IPS-18a (cell line): ENCODE results near the gene ZNF335.

ENCODE experiments used
- H3K27ac ChIP-seq: one replicate; pipeline ENCODE4 v1.5.1; 2013; ENCODE audit warnings: low read length
- H3K27me3 ChIP-seq: one replicate; pipeline ENCODE4 v1.6.1; 2013; ENCODE audit warnings: mild to moderate bottlenecking, low read length; ENCODE audit not compliant: control insufficient read depth, insufficient read depth
- H3K36me3 ChIP-seq: one replicate; pipeline ENCODE4 v1.6.1; 2013; ENCODE audit warnings: low read depth, low read length; ENCODE audit not compliant: control insufficient read depth
- H3K4me1 ChIP-seq: one replicate; pipeline ENCODE4 v1.6.1; 2013; ENCODE audit warnings: low read depth, low read length; ENCODE audit not compliant: control insufficient read depth
- H3K4me3 ChIP-seq: one replicate; pipeline ENCODE4 v1.5.1; 2013; ENCODE audit warnings: low read length
- H3K9ac ChIP-seq: one replicate; pipeline ENCODE4 v1.6.1; 2013; ENCODE audit warnings: mild to moderate bottlenecking, low read length, moderate library complexity
- H3K9me3 ChIP-seq: one replicate; pipeline ENCODE4 v1.6.1; 2013; ENCODE audit warnings: low read depth, low read length; ENCODE audit not compliant: control insufficient read depth

Gene ZNF335

DNA sequence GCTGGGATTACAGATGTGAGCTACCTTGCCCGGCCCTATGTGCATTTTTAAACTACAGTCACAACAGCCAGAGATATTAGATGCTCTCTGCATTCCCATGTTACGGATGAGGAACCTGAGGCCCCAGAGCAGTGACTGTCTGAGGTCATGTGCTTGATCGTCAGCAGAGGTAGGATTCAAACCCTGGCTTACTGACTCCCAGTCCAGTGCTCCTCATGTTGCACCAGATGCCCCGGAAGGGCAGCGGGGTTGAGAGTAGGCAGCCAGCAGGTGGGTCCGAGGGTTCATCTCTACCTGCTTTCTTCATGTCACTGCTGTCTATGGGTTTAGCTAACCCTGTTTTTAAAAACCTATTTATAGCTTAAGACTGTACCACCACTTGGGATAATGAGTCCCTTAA lies 9.3 kb upstream of the ZNF335 start:
- Histone ChIP-seq H3K36me3 (no peaks in the 10 kb centered on the region), H3K4me3 (no peak overlapping the region), H3K27me3 (peaks cover 4% of the 10 kb centered on the region), H3K27ac (no peak overlapping the region), H3K9me3 (no peaks in the 10 kb centered on the region), H3K9ac (no peak overlapping the region), H3K4me1 (peaks cover 6% of the 10 kb centered on the region)

- peaks cover 4% of the 10 kb centered on the region for H3K27me3 ChIP-seq
- no peaks in the 10 kb centered on the region for H3K9me3 ChIP-seq
- H3K4me3 ChIP-seq, result no peak overlapping the region
- no peak overlapping the region for H3K27ac ChIP-seq
- H3K36me3 ChIP-seq, result no peaks in the 10 kb centered on the region
- H3K4me1 ChIP-seq, result no peaks in the 10 kb centered on the region
- no peak overlapping the region for H3K9ac ChIP-seq
Observed at GRCh38 chr20:45976086-45976485, 4.1 kb upstream of the ZNF335 start.

- Histone ChIP-seq H3K36me3 (no peaks in the 10 kb centered on the region), H3K9ac (no peak overlapping the region), H3K4me3 (no peak overlapping the region), H3K27ac (no peak overlapping the region), H3K4me1 (no peaks in the 10 kb centered on the region), H3K27me3 (peaks cover 4% of the 10 kb centered on the region), H3K9me3 (no peaks in the 10 kb centered on the region)
Observed at GRCh38 chr20:45975686-45976085, 3.7 kb upstream of the ZNF335 start.

DNA sequence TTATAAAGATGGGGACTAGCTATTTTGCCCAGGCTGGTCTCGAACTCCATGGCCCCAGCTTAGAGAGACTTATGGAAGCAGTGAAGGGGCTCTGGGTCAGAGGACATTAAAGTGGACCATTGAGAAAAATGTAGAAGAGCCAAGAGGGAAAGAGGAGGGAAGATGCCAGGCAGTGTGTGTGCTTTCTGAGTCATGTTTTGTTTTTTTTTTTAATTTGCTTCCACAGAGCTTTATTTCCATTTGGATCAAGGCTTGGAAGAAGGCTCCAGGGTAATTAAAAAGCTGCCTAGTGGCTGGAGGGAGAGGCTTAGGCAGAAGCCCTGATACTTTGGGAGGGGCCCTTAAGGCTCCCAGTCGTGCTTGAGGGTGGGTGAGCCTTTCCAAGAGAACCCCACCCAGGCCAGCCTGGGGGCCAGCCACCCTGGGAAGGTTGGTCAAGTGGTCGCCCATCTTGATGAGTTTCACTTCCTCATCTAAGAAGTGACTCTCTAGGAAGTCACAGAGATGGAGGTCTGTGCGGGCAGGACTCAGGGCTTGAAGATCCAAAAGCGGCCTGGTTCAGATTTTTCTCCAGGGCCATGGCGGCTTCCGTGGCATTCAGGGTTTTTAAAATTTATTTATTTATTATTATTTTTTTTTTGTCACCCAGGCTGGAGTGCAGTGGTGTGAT lies 3.0 kb upstream of the ZNF335 start:
- H3K4me1 ChIP-seq, result no peaks in the 10 kb centered on the region
- no peak overlapping the region for H3K4me3 ChIP-seq
- no peak overlapping the region for H3K27ac ChIP-seq
- no peak overlapping the region for H3K9ac ChIP-seq
- H3K36me3 ChIP-seq, result no peaks in the 10 kb centered on the region
- H3K9me3 ChIP-seq, result no peaks in the 10 kb centered on the region
- H3K27me3 ChIP-seq, result peaks cover 4% of the 10 kb centered on the region

DNA sequence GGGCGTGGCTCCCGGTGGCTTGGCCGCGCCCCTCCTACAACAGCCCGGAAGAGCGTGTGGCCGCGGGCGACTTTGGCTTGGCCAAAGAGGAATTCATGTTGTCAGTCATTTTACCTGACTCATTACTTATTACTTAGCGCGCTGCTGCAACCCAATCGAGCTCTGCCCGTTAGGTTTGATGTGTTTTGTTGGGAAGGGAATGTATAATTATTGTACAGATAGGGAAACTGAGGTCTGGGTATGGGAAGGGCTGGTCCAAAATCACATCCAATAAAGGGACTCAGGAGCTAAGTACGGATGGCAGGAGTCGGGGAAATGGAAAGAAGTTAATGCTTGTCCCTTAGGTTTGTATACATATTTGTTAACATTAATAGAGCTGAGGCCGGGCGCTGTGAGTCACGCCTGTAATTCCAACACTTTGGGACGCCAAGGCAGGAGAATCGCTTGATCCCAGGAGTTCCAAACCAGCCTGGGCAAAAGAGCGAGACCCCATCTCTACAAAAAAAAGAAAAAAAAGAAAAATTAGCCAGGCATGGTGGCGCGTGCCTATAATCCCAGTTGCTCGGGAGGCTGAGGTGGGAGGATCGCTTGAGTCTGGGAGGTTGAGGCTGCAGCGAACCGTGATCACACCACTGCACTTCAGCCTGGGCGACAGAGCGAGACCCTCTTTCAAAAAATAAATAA lies 639 bp upstream of the ZNF335 start:
- Histone ChIP-seq H3K27ac (peak overlapping the region; percentile 100), H3K36me3 (peaks cover 5% of the 10 kb centered on the region), H3K9ac (peak overlapping the region; percentile 100), H3K4me3 (peak overlapping the region; percentile 99), H3K4me1 (no peaks in the 10 kb centered on the region), H3K9me3 (no peaks in the 10 kb centered on the region), H3K27me3 (no peaks in the 10 kb centered on the region)

DNA sequence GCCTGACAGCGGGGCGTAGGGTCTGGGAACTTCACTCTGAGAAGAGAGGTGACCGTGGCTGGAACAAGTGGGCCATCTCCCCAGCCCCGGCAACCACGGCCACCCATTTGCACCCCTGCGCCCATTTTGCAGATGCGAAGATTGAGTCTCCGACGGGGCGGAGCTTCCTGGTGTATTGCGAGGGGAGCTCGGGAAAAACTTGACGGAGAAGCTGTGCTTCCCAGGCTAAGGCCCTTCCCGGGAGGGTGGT lies 653 bp downstream of the ZNF335 start:
- Histone ChIP-seq H3K27ac (no peak overlapping the region), H3K9me3 (no peaks in the 10 kb centered on the region), H3K36me3 (peaks cover 13% of the 10 kb centered on the region), H3K4me3 (peak overlapping the region; percentile 99), H3K4me1 (no peaks in the 10 kb centered on the region), H3K9ac (peak overlapping the region; percentile 100), H3K27me3 (no peaks in the 10 kb centered on the region)

- Histone ChIP-seq H3K4me3 (peak overlapping the region; percentile 99), H3K9ac (no peak overlapping the region), H3K9me3 (no peaks in the 10 kb centered on the region), H3K27me3 (no peaks in the 10 kb centered on the region), H3K4me1 (no peaks in the 10 kb centered on the region), H3K27ac (no peak overlapping the region), H3K36me3 (peaks cover 13% of the 10 kb centered on the region)
Observed at GRCh38 chr20:45970646-45971424, 1.2 kb downstream of the ZNF335 start.

- no peaks in the 10 kb centered on the region for H3K9me3 ChIP-seq
- H3K9ac ChIP-seq, result no peak overlapping the region
- H3K4me1 ChIP-seq, result no peaks in the 10 kb centered on the region
- H3K4me3 ChIP-seq, result no peak overlapping the region
- no peak overlapping the region for H3K27ac ChIP-seq
- H3K36me3 ChIP-seq, result peaks cover 16% of the 10 kb centered on the region
- H3K27me3 ChIP-seq, result no peaks in the 10 kb centered on the region
Observed at GRCh38 chr20:45969712-45970634, 2.0 kb downstream of the ZNF335 start.

GRCh38 chr20:45968801-45969711 lies 2.9 kb downstream of the ZNF335 start:
- Histone ChIP-seq H3K36me3 (peaks cover 16% of the 10 kb centered on the region), H3K4me1 (no peaks in the 10 kb centered on the region), H3K27ac (no peak overlapping the region), H3K27me3 (no peaks in the 10 kb centered on the region), H3K9me3 (no peaks in the 10 kb centered on the region), H3K9ac (no peak overlapping the region), H3K4me3 (no peak overlapping the region)

DNA sequence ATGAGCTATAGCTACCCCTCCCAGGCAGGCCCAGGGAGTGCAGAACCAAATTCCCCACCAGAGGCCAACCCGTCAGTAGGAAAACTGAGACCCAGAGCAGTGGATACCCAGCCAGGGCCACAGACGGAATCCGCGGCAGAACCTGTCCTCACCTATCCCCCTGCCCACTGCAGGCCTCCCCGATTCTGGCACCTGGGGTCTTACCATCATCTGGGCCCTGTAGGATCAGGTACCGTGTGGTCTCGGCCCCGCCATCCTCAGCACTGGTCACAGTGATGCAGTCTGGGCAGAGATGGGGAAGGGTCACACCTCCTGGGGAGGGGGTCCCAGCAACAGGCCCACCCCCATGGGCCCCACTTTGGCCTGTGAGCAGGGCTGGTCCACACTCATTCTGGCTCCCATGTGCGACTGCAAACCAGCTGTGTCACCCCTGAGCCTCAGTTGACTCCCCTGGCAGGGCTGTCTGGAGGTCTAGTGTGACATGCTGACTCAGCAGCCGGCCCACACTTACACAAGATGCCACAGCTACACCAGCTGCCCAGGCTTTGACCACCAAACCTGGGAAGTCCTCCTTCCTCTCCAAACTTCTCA lies 3.8 kb downstream of the ZNF335 start:
- no peak overlapping the region for H3K4me3 ChIP-seq
- H3K27ac ChIP-seq, result no peak overlapping the region
- no peaks in the 10 kb centered on the region for H3K9me3 ChIP-seq
- peaks cover 19% of the 10 kb centered on the region for H3K36me3 ChIP-seq
- H3K27me3 ChIP-seq, result no peaks in the 10 kb centered on the region
- H3K9ac ChIP-seq, result no peak overlapping the region
- H3K4me1 ChIP-seq, result no peaks in the 10 kb centered on the region
